T-cell (primary cell): ENCODE results near the gene KRT2. TPM values are rescaled to one million over a fixed set of nuclear protein-coding genes. Genes with fewer than 3 reads are reported as not detected.

Experiments
- ATAC-seq, 4 experiments: fragments of 200-7000 bp in 3 of 4; fragments of 150-1000 bp in 1 of 4; cut with Tn5 transposase; replicated peaks in 1 of 4; 1 replicate in 3 of 4; 2 replicates in 1 of 4; pipeline ENCODE4 v1.10.0; 2021; ENCODE audit warnings: moderate library complexity in 3 of 4, mild to moderate bottlenecking in 2 of 4, moderate number of reproducible peaks in 1 of 4
- CTCF ChIA-PET, 2 donors: fragments of 300-600 bp; sonication (Branson Sonifier 250); formaldehyde crosslinking; loops; one replicate each; lab custom pipeline; 2022; ENCODE audit warnings: antibody characterized with exemption in 2 of 2; lab: Charles Lee
- POLR2A ChIA-PET, 2 donors: fragments of 300-600 bp; sonication (Branson Sonifier 250); formaldehyde crosslinking; loops; one replicate each; lab custom pipeline; 2022; ENCODE audit warnings: antibody characterized with exemption in 2 of 2; lab: Charles Lee
- DNase-seq, 35 experiments: peaks; one replicate each; pipeline versions ENCODE4 v3.0.0 to v3.0.0-alpha.2; 2013 to 2023
- H3K27ac ChIP-seq: one replicate; pipeline ENCODE4 v1.5.1; 2013; ENCODE audit warnings: low read length
- H3K27me3 ChIP-seq, 2 experiments: replicated peaks in 1 of 2; 1 replicate in 1 of 2; 2 replicates in 1 of 2; pipeline versions ENCODE4 v1.6.1 to v1.7.0; 2013; ENCODE audit warnings: low read length in 1 of 2, mixed read lengths in 1 of 2; ENCODE audit not compliant: control insufficient read depth in 2 of 2, insufficient read depth in 2 of 2; ENCODE audit errors: extremely low read depth in 1 of 2
- H3K36me3 ChIP-seq, 2 donors: 1 replicate in 1 of 2; 2 replicates in 1 of 2; pipeline versions ENCODE4 v1.6.1 to v1.7.0; 2013; ENCODE audit warnings: low read length in 1 of 2; ENCODE audit not compliant: control insufficient read depth in 2 of 2, insufficient read depth in 1 of 2; ENCODE audit errors: extremely low read depth in 1 of 2
- H3K4me1 ChIP-seq, 2 experiments: 1 replicate in 1 of 2; 2 replicates in 1 of 2; pipeline versions ENCODE4 v1.6.1 to v1.7.0; 2013; ENCODE audit warnings: low read length in 2 of 2, mixed read lengths in 1 of 2; ENCODE audit not compliant: insufficient read depth in 2 of 2, control insufficient read depth in 1 of 2; ENCODE audit errors: extremely low read depth in 1 of 2
- H3K4me3 ChIP-seq, 2 donors: 1 replicate in 1 of 2; 2 replicates in 1 of 2; pipeline versions ENCODE4 v1.5.1 to v1.7.0; 2013; ENCODE audit warnings: mild to moderate bottlenecking in 2 of 2, low read length in 1 of 2, moderate library complexity in 1 of 2; ENCODE audit not compliant: control insufficient read depth in 1 of 2; ENCODE audit errors: extremely low read depth in 1 of 2
- H3K9me3 ChIP-seq: 2 replicates; pipeline ENCODE4 v1.7.0; 2013
- H3K27ac Mint-ChIP-seq, 2 donors: one replicate each; pipeline ENCODE4 v1.8.0; 2020 to 2021; ENCODE audit warnings: mild to moderate bottlenecking in 2 of 2, mixed read lengths in 2 of 2
- H3K27me3 Mint-ChIP-seq, 2 donors: one replicate each; pipeline ENCODE4 v1.8.0; 2021 to 2022; ENCODE audit warnings: mixed read lengths in 2 of 2
- H3K36me3 Mint-ChIP-seq: one replicate; pipeline ENCODE4 v1.8.0; 2021; ENCODE audit warnings: mixed read lengths
- H3K4me1 Mint-ChIP-seq, 3 donors: one replicate each; pipeline ENCODE4 v1.8.0; 2020 to 2022; ENCODE audit warnings: mixed read lengths in 3 of 3, mild to moderate bottlenecking in 1 of 3
- H3K4me3 Mint-ChIP-seq, 3 donors: one replicate each; pipeline ENCODE4 v1.8.0; 2020 to 2022; ENCODE audit warnings: mild to moderate bottlenecking in 3 of 3, mixed read lengths in 3 of 3, moderate library complexity in 3 of 3
- H3K9me3 Mint-ChIP-seq, 3 donors: one replicate each; pipeline ENCODE4 v1.8.0; 2020 to 2022; ENCODE audit warnings: mixed read lengths in 3 of 3
- WGBS: methylation state at CpG from one replicate; pipeline ENCODE4 v1.1.5; 2013; ENCODE audit warnings: missing lambda C conversion rate; ENCODE audit not compliant: insufficient coverage; 5-methylcytosine and 5-hydroxymethylcytosine counted together
- total RNA-seq, 35 experiments: library from RNA in 6 of 35; stranded (reverse) in 6 of 35; fragments of 120-200 nt in 1 of 35; gene quantifications; one replicate each; pipeline versions ENCODE4 v1.2.1 to v1.2.4 and lab custom pipeline; 2013 to 2026

Gene KRT2
- total RNA-seq, 5 donors from 2014 or later (not counting 1 experiment from before 2014, with no cell fraction given): 0.13 to 2.6 (median 0.82) TPM

DNA sequence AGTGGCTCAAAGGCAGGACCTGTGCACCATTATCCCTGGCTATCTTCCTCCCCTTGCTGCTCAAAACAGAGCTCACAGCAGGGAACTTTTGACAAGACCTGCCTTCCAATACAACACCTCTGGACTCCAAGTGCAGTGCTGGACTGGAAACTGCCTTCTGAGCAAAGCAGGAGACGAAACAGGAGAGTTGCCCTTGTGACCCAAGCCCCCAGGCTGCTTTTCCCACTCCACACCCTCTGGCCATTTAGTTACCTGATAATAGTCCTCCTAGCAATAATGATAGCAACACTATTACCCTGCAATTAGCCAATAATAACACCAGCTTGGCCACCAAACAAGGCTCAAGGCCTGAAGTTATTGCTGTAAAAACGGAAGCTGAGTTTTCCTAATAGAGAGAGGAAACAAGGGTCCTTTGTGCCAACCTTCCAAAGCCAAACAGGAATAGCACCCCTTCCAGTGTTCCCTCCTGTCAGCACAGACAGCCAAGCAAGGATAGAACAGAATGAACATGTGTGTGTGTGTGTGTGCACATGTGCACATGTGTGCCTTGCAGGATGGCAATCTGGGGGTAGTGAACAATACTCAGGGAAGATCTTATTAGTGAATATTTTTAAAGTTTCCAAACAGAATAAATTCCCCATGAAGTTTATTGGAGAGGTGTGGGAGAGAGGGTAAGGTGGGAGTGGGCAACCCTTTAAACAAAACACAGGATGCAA lies 24.5 kb downstream of the KRT2 start:
- no peaks in the 10 kb centered on the region for H3K9me3 Mint-ChIP-seq
- Histone ChIP-seq H3K27me3 (no peaks in the 10 kb centered on the region), H3K9me3 (no peaks in the 10 kb centered on the region), H3K36me3 (no peaks in the 10 kb centered on the region), H3K4me1 (peaks cover 26 to 29% of the 10 kb centered on the region in 2 experiments), H3K27ac (no peak overlapping the region), H3K4me3 (no peak overlapping the region)
- H3K27me3 Mint-ChIP-seq: no peaks in the 10 kb centered on the region
- no peak for ATAC-seq
- peak in 1 of 35 experiments; percentile 4 for DNase-seq
- no peaks in the 10 kb centered on the region for H3K36me3 Mint-ChIP-seq
- CTCF ChIA-PET: no interaction called here
- H3K4me1 Mint-ChIP-seq: peaks cover 56 to 81% (median 60%) of the 10 kb centered on the region in 3 donors
- H3K27ac Mint-ChIP-seq: peak overlapping the region; percentile 12 to 41
- POLR2A ChIA-PET: interaction anchor here in 1 of 2 donors (1.4 kb wide), 1 partner anchor 15 kb away, joined by 3 read pairs; no protein-coding TSS in a partner anchor
- peak overlapping the region in 2 of 3 donors; percentile 9 to 42 for H3K4me3 Mint-ChIP-seq
- WGBS: 70% methylated on average over 1 of the region's 2 CpGs

DNA sequence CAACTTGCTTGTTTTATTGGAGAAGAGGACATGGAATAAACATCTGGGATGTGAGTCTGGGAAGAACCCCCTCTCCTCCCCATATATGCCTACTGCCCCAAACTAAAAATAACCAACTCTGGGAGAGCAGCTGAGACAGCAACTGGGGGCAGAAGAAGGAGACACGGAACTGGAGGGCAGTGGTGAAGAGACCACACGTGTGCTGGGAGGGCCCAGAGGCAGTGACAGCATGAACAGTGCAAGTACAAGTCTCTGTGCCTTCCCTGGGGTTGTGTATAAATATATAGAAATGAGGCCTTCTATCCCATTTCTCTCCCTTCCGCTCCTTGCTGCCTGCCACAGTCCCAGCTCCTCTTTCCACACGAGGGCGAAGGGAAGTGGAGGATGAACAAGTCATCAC lies 29.7 kb downstream of the KRT2 start:
- H3K27me3 Mint-ChIP-seq: no peaks in the 10 kb centered on the region
- peaks cover 0 to 2% of the 10 kb centered on the region in 2 experiments for H3K27me3 ChIP-seq
- H3K27ac Mint-ChIP-seq: no peak overlapping the region
- no peaks in the 10 kb centered on the region for H3K36me3 Mint-ChIP-seq
- no peaks in the 10 kb centered on the region for H3K36me3 ChIP-seq
- H3K4me3 Mint-ChIP-seq: no peak overlapping the region
- H3K4me1 ChIP-seq: peaks cover 6 to 15% of the 10 kb centered on the region in 2 experiments
- WGBS: no CpG with 5 or more reads among the region's 5 CpGs
- no peak overlapping the region for H3K4me3 ChIP-seq
- H3K9me3 Mint-ChIP-seq: no peaks in the 10 kb centered on the region
- DNase-seq (no peak), ATAC-seq (no peak)
- H3K27ac ChIP-seq: no peak overlapping the region
- CTCF ChIA-PET: no interaction called here
- POLR2A ChIA-PET: no interaction called here
- H3K4me1 Mint-ChIP-seq: peaks cover 44 to 64% (median 44%) of the 10 kb centered on the region in 3 donors
- no peaks in the 10 kb centered on the region for H3K9me3 ChIP-seq

DNA sequence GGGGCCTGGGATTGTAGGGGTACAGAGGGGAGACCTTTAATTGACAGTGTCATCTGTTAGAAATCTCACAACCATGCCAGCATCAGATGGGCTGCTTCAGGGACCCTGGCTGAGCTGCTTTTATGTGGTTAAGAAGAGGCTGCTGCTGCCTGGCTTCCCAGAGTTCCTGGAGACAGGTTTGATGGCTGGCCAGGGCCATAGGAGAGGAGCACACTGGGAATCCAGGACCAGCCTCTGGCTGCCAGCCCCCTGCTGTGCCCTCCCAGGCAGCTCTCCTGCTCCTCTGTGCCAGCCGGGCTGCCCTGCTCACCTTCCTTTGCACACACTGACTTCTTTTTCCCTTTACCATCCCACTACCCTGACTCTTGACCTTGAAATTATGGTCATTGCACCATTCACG lies 33.1 kb downstream of the KRT2 start:
- Mint-ChIP-seq H3K36me3 (no peaks in the 10 kb centered on the region), H3K4me3 (no peak overlapping the region), H3K27ac (no peak overlapping the region), H3K4me1 (peaks cover 59 to 71% (median 69%) of the 10 kb centered on the region in 3 donors), H3K9me3 (no peaks in the 10 kb centered on the region), H3K27me3 (no peaks in the 10 kb centered on the region)
- H3K4me3 ChIP-seq: no peak overlapping the region
- ChIA-PET POLR2A (no interaction called here), CTCF (no interaction called here)
- H3K4me1 ChIP-seq: peaks cover 38 to 50% of the 10 kb centered on the region in 2 experiments
- H3K9me3 ChIP-seq: no peaks in the 10 kb centered on the region
- H3K36me3 ChIP-seq: no peaks in the 10 kb centered on the region
- DNase-seq (no peak), ATAC-seq (no peak)
- peaks cover 0 to 2% of the 10 kb centered on the region in 2 experiments for H3K27me3 ChIP-seq
- 100% methylated on average over 1 of the region's 2 CpGs for WGBS
- no peak overlapping the region for H3K27ac ChIP-seq

DNA sequence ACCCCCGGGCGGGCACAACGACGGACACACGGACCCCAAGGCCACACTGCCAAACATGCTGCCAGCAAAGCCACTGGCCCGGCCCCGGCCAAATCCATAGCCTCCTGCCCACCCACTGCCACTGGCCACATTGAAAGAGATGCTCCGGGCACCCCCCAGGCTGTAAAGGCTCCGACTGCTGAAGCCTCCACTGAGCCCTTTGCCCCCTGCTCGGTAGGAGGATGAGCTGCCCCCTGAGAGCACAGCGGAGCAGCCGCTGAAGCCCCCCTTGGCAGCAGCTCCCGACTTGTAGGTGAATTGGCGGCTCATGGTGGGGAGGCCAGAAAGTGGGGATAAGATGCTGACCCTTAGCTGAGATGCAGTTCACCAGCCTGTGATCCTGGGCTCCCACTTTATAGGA lies 33.8 kb downstream of the KRT2 start, which contains the start of gene KRT73:
Gene KRT73, minus strand, starts transcription at position 344 of the 400 bp plus-strand sequence. Its CDS starts 35 bp downstream, at position 309.
- Histone ChIP-seq H3K27ac (no peak within 1 kb of the TSS), H3K36me3 (no peaks in the 10 kb centered on the region), H3K9me3 (no peaks in the 10 kb centered on the region), H3K27me3 (peaks cover 0 to 2% of the 10 kb centered on the region in 2 experiments), H3K4me3 (no peak within 1 kb of the TSS), H3K4me1 (peaks cover 44 to 56% of the 10 kb centered on the region in 2 experiments)
- Mint-ChIP-seq H3K27me3 (no peaks in the 10 kb centered on the region), H3K9me3 (no peaks in the 10 kb centered on the region), H3K4me3 (peak within 1 kb of the TSS in 1 of 3 donors; percentile 67), H3K4me1 (peaks cover 66 to 77% (median 74%) of the 10 kb centered on the region in 3 donors), H3K36me3 (no peaks in the 10 kb centered on the region), H3K27ac (peak within 1 kb of the TSS; percentile 89 to 99)
- ChIA-PET POLR2A (no interaction called here), CTCF (no interaction called here)
- 87% methylated on average over 12 of the region's 14 CpGs for WGBS
- DNase-seq: no peak
- ATAC-seq: no peak

DNA sequence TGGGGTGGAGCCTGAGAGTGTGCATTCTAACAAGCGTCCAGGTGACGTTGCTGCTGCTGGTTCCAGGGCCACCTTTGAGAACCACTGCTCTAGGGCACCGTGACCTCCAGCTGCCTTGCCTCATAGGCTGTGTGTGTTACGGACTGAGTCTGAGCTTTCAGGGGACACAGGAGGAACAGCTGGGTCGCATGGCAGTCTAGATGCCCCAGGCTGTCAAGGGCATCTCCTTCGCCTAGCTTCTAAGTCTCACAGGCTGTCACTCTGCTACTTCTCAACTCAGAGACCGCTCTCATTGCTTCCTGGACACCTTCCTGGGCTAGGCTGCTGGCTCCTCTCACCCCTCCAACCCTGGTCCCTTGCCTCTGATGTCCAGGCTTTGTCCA lies 34.6 kb downstream of the KRT2 start:
- H3K27ac Mint-ChIP-seq: peak overlapping the region; percentile 89 to 99
- Histone ChIP-seq H3K9me3 (no peaks in the 10 kb centered on the region), H3K36me3 (no peaks in the 10 kb centered on the region), H3K27ac (no peak overlapping the region), H3K4me3 (no peak overlapping the region), H3K27me3 (peaks cover 0 to 2% of the 10 kb centered on the region in 2 experiments), H3K4me1 (peaks cover 52 to 65% of the 10 kb centered on the region in 2 experiments)
- peaks cover 71 to 85% (median 76%) of the 10 kb centered on the region in 3 donors for H3K4me1 Mint-ChIP-seq
- H3K36me3 Mint-ChIP-seq: no peaks in the 10 kb centered on the region
- peak in 1 of 35 experiments; percentile 5 for DNase-seq
- no peak for ATAC-seq
- POLR2A ChIA-PET: interaction anchor here in 1 of 2 donors (0.6 kb wide), 1 partner anchor 837 kb away, joined by 3 read pairs; no protein-coding TSS in a partner anchor
- H3K27me3 Mint-ChIP-seq: no peaks in the 10 kb centered on the region
- CTCF ChIA-PET: no interaction called here
- H3K9me3 Mint-ChIP-seq: no peaks in the 10 kb centered on the region
- WGBS: 86% methylated on average over 7 of the region's 7 CpGs
- H3K4me3 Mint-ChIP-seq: peak overlapping the region in 1 of 3 donors; percentile 67

DNA sequence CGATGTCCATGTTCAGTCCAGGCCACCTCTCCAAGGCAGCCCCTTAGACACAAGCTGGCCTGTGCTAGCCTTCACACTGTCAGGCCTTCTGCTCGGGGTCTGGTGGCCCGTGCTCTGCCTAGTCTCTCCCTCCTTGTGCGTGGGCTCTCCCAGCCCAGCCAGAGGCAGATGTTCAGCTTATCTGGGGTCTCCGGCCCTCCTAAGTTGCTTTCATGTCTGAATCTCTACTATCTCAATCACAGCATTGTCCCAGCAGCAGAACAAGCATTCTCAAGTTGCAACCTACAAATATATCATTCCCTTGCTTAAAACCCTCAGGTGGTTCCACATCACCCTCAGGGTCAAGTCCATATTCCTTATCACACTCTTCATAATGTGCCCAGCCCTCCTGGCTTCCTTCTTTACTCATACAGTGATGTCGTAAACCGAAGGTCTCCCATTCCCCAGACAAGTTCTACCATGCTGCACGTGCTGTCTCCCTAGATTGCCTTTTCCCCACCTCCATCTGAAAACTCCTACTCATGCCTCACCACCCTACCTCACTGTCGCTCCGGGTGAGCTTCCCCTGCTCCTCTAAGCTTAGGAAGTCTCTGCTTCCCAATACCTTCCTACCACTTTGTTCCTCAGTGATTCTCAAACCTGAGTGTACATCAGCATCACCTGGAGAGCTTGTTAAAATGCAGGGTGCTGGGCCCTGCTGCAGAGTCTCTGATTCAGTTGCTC lies 35.2 kb downstream of the KRT2 start:
- H3K27me3 Mint-ChIP-seq: peaks cover 0 to under 1% of the 10 kb centered on the region in 2 donors
- H3K36me3 Mint-ChIP-seq: no peaks in the 10 kb centered on the region
- no peak for DNase-seq
- no peak for ATAC-seq
- 85% methylated on average over 10 of the region's 10 CpGs for WGBS
- Histone ChIP-seq H3K27ac (peak overlapping the region; percentile 70), H3K4me3 (no peak overlapping the region), H3K27me3 (peaks cover 0 to 2% of the 10 kb centered on the region in 2 experiments), H3K4me1 (peaks cover 57 to 70% of the 10 kb centered on the region in 2 experiments), H3K9me3 (no peaks in the 10 kb centered on the region), H3K36me3 (no peaks in the 10 kb centered on the region)
- ChIA-PET CTCF (no interaction called here), POLR2A (interaction anchor here in 1 of 2 donors (0.6 kb wide), 2 partner anchors 73 to 837 kb away, joined by 3 read pairs; no protein-coding TSS in a partner anchor)
- no peaks in the 10 kb centered on the region for H3K9me3 Mint-ChIP-seq
- peak overlapping the region in 1 of 3 donors; percentile 67 for H3K4me3 Mint-ChIP-seq
- peaks cover 76 to 91% (median 80%) of the 10 kb centered on the region in 3 donors for H3K4me1 Mint-ChIP-seq
- H3K27ac Mint-ChIP-seq: peak overlapping the region; percentile 89 to 99
